ENCODE measurements around the gene SLC2A4. TPM values are rescaled to one million over a fixed set of nuclear protein-coding genes. Genes with fewer than 3 reads are reported as not detected.

The SLC2A4 gene
- total RNA-seq, 1 experiment from 2014 or later = 0.19 TPM

DNA sequence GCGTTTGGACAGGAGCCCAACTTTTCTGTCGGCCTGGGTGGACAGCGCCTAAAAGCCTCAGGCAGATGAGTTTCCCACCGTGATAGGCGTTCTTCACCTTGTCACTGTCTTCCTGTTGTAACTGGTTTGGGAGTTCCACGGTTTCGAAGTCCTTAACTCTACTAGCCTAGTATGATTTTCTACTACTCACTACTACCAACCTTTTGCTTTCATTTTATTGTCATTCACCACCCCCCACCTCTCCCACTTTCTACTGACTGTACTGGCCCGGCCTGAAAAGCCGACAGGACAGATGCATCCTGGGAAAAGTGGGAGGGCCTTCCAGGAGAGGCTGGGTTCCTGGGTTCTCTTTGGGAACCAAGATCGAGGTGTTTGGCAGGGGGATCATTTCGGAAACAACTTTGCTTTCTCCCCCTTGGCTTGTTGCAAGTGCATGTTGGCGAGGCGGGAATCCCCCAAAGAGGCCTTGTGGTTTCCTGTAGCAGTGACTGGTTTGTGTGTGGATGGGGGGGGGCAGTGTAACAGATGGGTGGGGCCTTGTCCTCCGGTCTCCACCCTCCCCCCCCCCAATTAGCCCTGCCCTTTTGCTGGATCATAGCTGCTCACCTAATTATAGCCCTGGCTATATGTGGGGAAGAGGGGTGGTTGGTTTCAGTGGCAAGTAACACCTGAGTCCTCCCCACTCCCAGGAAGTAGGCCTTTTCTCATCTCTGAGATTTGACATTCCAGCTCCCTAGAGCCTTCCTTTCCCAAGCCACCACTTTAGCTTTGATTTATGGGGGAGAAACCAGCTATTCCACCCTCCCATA lies 27.3 kb downstream of the SLC2A4 start:
- intact Hi-C loops (cut with micrococcal nuclease; ENCODE audit: unreplicated experiment) = no loop called here
- peaks cover 73% of the 10 kb centered on the region for H3K36me3 Mint-ChIP-seq (ENCODE audit: insufficient read depth, unreplicated experiment)
- peak overlapping the region; percentile 81 for H3K4me3 Mint-ChIP-seq (ENCODE audit: low read depth, unreplicated experiment)
- TF ChIP-seq, protein P1, sequence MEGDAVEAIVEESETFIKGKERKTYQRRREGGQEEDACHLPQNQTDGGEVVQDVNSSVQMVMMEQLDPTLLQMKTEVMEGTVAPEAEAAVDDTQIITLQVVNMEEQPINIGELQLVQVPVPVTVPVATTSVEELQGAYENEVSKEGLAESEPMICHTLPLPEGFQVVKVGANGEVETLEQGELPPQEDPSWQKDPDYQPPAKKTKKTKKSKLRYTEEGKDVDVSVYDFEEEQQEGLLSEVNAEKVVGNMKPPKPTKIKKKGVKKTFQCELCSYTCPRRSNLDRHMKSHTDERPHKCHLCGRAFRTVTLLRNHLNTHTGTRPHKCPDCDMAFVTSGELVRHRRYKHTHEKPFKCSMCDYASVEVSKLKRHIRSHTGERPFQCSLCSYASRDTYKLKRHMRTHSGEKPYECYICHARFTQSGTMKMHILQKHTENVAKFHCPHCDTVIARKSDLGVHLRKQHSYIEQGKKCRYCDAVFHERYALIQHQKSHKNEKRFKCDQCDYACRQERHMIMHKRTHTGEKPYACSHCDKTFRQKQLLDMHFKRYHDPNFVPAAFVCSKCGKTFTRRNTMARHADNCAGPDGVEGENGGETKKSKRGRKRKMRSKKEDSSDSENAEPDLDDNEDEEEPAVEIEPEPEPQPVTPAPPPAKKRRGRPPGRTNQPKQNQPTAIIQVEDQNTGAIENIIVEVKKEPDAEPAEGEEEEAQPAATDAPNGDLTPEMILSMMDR (IDR thresholded peaks at IDR 0.05; ENCODE audit: unreplicated experiment) = no peak
- H3K4me1 Mint-ChIP-seq (ENCODE audit: low read depth, unreplicated experiment) = peaks cover 26% of the 10 kb centered on the region
- TSS peak; percentile 71 for BruUV-seq (replicated peaks)
- H3K9me3 Mint-ChIP-seq (ENCODE audit: low read depth, unreplicated experiment) = no peaks in the 10 kb centered on the region
- no peaks in the 10 kb centered on the region for H3K27me3 Mint-ChIP-seq (ENCODE audit: unreplicated experiment)
- peak overlapping the region; percentile 65 for H3K27ac Mint-ChIP-seq (ENCODE audit: unreplicated experiment)
- CTCF ChIA-PET = no interaction called here
- peak; percentile 74 for DNase-seq

- intact Hi-C loops (cut with micrococcal nuclease; ENCODE audit: unreplicated experiment) = no loop called here
- peaks cover 32% of the 10 kb centered on the region for H3K4me1 Mint-ChIP-seq (ENCODE audit: low read depth, unreplicated experiment)
- CTCF ChIA-PET = no interaction called here
These were observed 28.1 kb downstream of the SLC2A4 start for GRCh38 chr17:7309628-7310027.

GRCh38 chr17:7311110-7311705 lies 29.7 kb downstream of the SLC2A4 start:
- H3K4me1 Mint-ChIP-seq (ENCODE audit: low read depth, unreplicated experiment) = peaks cover 34% of the 10 kb centered on the region
- peak overlapping the region; percentile 21 for H3K27ac Mint-ChIP-seq (ENCODE audit: unreplicated experiment)
- no peaks in the 10 kb centered on the region for H3K27me3 Mint-ChIP-seq (ENCODE audit: unreplicated experiment)
- CTCF ChIA-PET = interaction anchor here (0.6 kb wide), 1 partner anchor 22 kb away, joined by 10 read pairs; no protein-coding TSS in a partner anchor
- H3K9me3 Mint-ChIP-seq (ENCODE audit: low read depth, unreplicated experiment) = no peaks in the 10 kb centered on the region
- no peak for DNase-seq
- peaks cover 97% of the 10 kb centered on the region for H3K36me3 Mint-ChIP-seq (ENCODE audit: insufficient read depth, unreplicated experiment)
- BruUV-seq (replicated peaks) = no TSS peak
- H3K4me3 Mint-ChIP-seq (ENCODE audit: low read depth, unreplicated experiment) = peak overlapping the region; percentile 81
- TF ChIP-seq, protein P1 (IDR thresholded peaks at IDR 0.05; ENCODE audit: unreplicated experiment) = no peak
- intact Hi-C loops (cut with micrococcal nuclease; ENCODE audit: unreplicated experiment) = no loop called here

More at GRCh38 chr17:7309628-7310027, 28.1 kb downstream of the SLC2A4 start:
- H3K27me3 Mint-ChIP-seq (ENCODE audit: unreplicated experiment) = no peaks in the 10 kb centered on the region
- H3K27ac Mint-ChIP-seq (ENCODE audit: unreplicated experiment) = peak overlapping the region; percentile 14
- BruUV-seq (replicated peaks) = no TSS peak
- DNase-seq = no peak
- TF ChIP-seq, protein P1 (IDR thresholded peaks at IDR 0.05; ENCODE audit: unreplicated experiment) = no peak
- peaks cover 81% of the 10 kb centered on the region for H3K36me3 Mint-ChIP-seq (ENCODE audit: insufficient read depth, unreplicated experiment)
- no peaks in the 10 kb centered on the region for H3K9me3 Mint-ChIP-seq (ENCODE audit: low read depth, unreplicated experiment)
- peak overlapping the region; percentile 81 for H3K4me3 Mint-ChIP-seq (ENCODE audit: low read depth, unreplicated experiment)

DNA sequence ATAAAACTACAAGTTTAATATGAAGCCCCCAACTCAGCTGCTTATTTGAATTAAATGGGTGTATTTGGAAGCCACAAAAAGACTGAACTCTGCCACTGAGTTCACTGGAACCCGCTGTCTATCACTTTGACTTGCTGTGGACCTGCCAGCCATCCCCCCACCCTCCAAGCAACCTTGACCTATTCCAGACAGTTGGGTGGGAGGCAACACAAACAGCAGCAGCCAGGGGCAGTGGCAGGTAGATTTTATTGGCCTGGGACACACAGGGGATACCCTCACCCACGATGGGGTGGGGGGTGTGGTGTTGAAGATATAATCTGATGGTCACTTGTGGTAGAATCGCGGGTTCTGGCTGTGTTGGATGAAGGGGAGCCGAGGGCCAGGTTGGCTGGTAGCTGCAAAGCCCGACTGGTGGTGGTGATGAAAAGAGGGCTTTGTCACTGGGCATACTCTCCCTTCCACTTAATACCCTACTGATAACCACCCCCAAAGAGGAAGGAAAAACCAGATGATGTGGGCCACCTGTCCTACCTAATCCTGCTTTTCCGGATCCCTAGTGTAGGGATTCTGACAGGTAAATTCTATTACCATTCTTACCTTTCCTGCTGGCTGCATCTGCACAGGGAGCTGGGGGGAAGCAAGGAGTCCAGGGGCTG lies 31.0 kb downstream of the SLC2A4 start:
- Mint-ChIP-seq H3K4me1 (ENCODE audit: low read depth, unreplicated experiment) (peaks cover 34% of the 10 kb centered on the region), H3K27ac (ENCODE audit: unreplicated experiment) (no peak overlapping the region), H3K27me3 (ENCODE audit: unreplicated experiment) (no peaks in the 10 kb centered on the region), H3K9me3 (ENCODE audit: low read depth, unreplicated experiment) (no peaks in the 10 kb centered on the region), H3K4me3 (ENCODE audit: low read depth, unreplicated experiment) (no peak overlapping the region), H3K36me3 (ENCODE audit: insufficient read depth, unreplicated experiment) (peaks cover 94% of the 10 kb centered on the region)
- TF ChIP-seq, protein P1 (IDR thresholded peaks at IDR 0.05; ENCODE audit: unreplicated experiment) = no peak
- intact Hi-C loops (cut with micrococcal nuclease; ENCODE audit: unreplicated experiment) = no loop called here
- CTCF ChIA-PET = no interaction called here
- BruUV-seq (replicated peaks) = no TSS peak
- no peak for DNase-seq

Measured in Calu3 (cell line).